CD14-positive monocyte (primary cell): ENCODE data around the gene PEX11G. TPM values are rescaled to one million over a fixed set of nuclear protein-coding genes. Genes with fewer than 3 reads are reported as not detected.
A peak's percentile ranks its signal among the peaks of the same experiment; 100 is the strongest.

Experiments
- DNase-seq, 3 donors: peaks; one replicate each; pipeline ENCODE4 v3.0.0-alpha.2; 2011 to 2022
- H2AFZ ChIP-seq: 2 replicates; pipeline ENCODE4 v1.6.0; 2012; ENCODE audit warnings: mild to moderate bottlenecking, low read depth, low read length, inconsistent platforms; ENCODE audit not compliant: insufficient read depth, poor library complexity, severe bottlenecking
- H3K27ac ChIP-seq, 2 donors: 1 replicate in 1 of 2; 2 replicates in 1 of 2; pipeline ENCODE4 v1.5.1; 2012 to 2013; ENCODE audit warnings: low read length in 2 of 2, control low read depth in 1 of 2, inconsistent platforms in 1 of 2, low read depth in 1 of 2, mild to moderate bottlenecking in 1 of 2
- H3K27me3 ChIP-seq, 2 donors: one replicate each; pipeline versions ENCODE4 v1.6.0 to v1.6.1; 2011 to 2013; ENCODE audit warnings: low read length in 2 of 2; ENCODE audit not compliant: control insufficient read depth in 2 of 2, insufficient read depth in 2 of 2
- H3K36me3 ChIP-seq, 2 donors: replicated peaks in 1 of 2; 1 replicate in 1 of 2; 2 replicates in 1 of 2; pipeline versions ENCODE4 v1.5.1 to v1.6.1; 2012 to 2013; ENCODE audit warnings: low read length in 2 of 2, control low read depth in 1 of 2, inconsistent platforms in 1 of 2, mild to moderate bottlenecking in 1 of 2; ENCODE audit not compliant: insufficient read depth in 2 of 2, control insufficient read depth in 1 of 2
- H3K4me1 ChIP-seq, 2 donors: 1 replicate in 1 of 2; 2 replicates in 1 of 2; pipeline versions ENCODE4 v1.5.1 to v1.6.1; 2012 to 2013; ENCODE audit warnings: low read length in 2 of 2, control low read depth in 1 of 2, inconsistent platforms in 1 of 2, mild to moderate bottlenecking in 1 of 2, moderate library complexity in 1 of 2; ENCODE audit not compliant: insufficient read depth in 2 of 2, control insufficient read depth in 1 of 2
- H3K4me2 ChIP-seq: replicated peaks from 2 replicates; pipeline ENCODE3; 2012; ENCODE audit warnings: low read length, moderate library complexity, mild to moderate bottlenecking; ENCODE audit not compliant: poor library complexity, severe bottlenecking; ENCODE audit errors: extremely low read depth
- H3K4me3 ChIP-seq, 3 experiments: fragments of 200-600 bp in 1 of 3; sonication (generic) in 1 of 3; replicated peaks in 1 of 3; 1 replicate in 2 of 3; 2 replicates in 1 of 3; pipeline ENCODE4 v1.5.1; 2011 to 2013; ENCODE audit warnings: low read length in 3 of 3, mild to moderate bottlenecking in 3 of 3, control low read depth in 2 of 3, low read depth in 2 of 3, inconsistent platforms in 1 of 3, moderate library complexity in 1 of 3
- H3K79me2 ChIP-seq: 2 replicates; pipeline ENCODE4 v1.6.0; 2012; ENCODE audit warnings: mild to moderate bottlenecking, control low read depth, inconsistent platforms, low read length, moderate library complexity; ENCODE audit not compliant: insufficient read depth
- H3K9ac ChIP-seq: 2 replicates; pipeline ENCODE4 v1.6.0; 2017; ENCODE audit warnings: low read length, mild to moderate bottlenecking; ENCODE audit not compliant: insufficient read depth, poor library complexity, severe bottlenecking
- H3K9me3 ChIP-seq, 2 donors: replicated peaks in 1 of 2; 1 replicate in 1 of 2; 2 replicates in 1 of 2; pipeline versions ENCODE4 v1.5.1 to v1.6.1; 2012 to 2013; ENCODE audit warnings: low read length in 2 of 2, control low read depth in 1 of 2; ENCODE audit not compliant: control insufficient read depth in 1 of 2, insufficient read depth in 1 of 2
- H4K20me1 ChIP-seq: 2 replicates; pipeline ENCODE4 v1.6.0; 2012; ENCODE audit warnings: mild to moderate bottlenecking, low read length, control low read depth, moderate library complexity; ENCODE audit not compliant: insufficient read depth
- H3K27ac Mint-ChIP-seq, 7 donors: one replicate each; pipeline ENCODE4 v1.8.0; 2020; ENCODE audit warnings: mild to moderate bottlenecking in 7 of 7, mixed read lengths in 7 of 7, moderate library complexity in 6 of 7, inconsistent platforms in 2 of 7
- H3K27me3 Mint-ChIP-seq, 3 donors: one replicate each; pipeline ENCODE4 v1.8.0; 2021 to 2022; ENCODE audit warnings: low read depth in 3 of 3, mild to moderate bottlenecking in 3 of 3, mixed read lengths in 3 of 3, moderate library complexity in 3 of 3, inconsistent platforms in 1 of 3
- H3K36me3 Mint-ChIP-seq, 2 donors: one replicate each; pipeline ENCODE4 v1.8.0; 2020; ENCODE audit warnings: mixed read lengths in 2 of 2, inconsistent platforms in 1 of 2, mild to moderate bottlenecking in 1 of 2
- H3K4me1 Mint-ChIP-seq: one replicate; pipeline ENCODE4 v1.8.0; 2020; ENCODE audit warnings: mild to moderate bottlenecking, mixed read lengths
- H3K4me3 Mint-ChIP-seq, 2 donors: one replicate each; pipeline ENCODE4 v1.8.0; 2020; ENCODE audit warnings: mild to moderate bottlenecking in 2 of 2, mixed read lengths in 2 of 2, moderate library complexity in 1 of 2
- H3K9me3 Mint-ChIP-seq, 7 donors: one replicate each; pipeline ENCODE4 v1.8.0; 2020 to 2022; ENCODE audit warnings: mixed read lengths in 7 of 7, mild to moderate bottlenecking in 6 of 7, moderate library complexity in 6 of 7, inconsistent platforms in 2 of 7
- CTCF ChIP-seq: fragments of 200-600 bp; IDR thresholded peaks from one replicate; pipeline ENCODE4 v1.8.0; 2022; ENCODE audit warnings: antibody characterized with exemption, mild to moderate bottlenecking
- WGBS: methylation state at CpG from one replicate; pipeline ENCODE4 v1.1.5; 2013; ENCODE audit warnings: missing lambda C conversion rate; ENCODE audit not compliant: insufficient coverage; 5-methylcytosine and 5-hydroxymethylcytosine counted together
- intact Hi-C, 2 donors: fragments of 100-400 bp; cut with micrococcal nuclease; formaldehyde crosslinking; loops; one replicate each; pipeline versions ENCODE4 v1.15.0 to v1.15.1; 2023
- polyA minus RNA-seq: library from RNA; depleted of rRNA, polyadenylated mRNA; stranded (reverse); fragments of >200 nt; gene quantifications from 2 replicates; pipeline ENCODE4 v1.2.3, GENCODE V29; 2012
- polyA plus RNA-seq, 3 donors: library from polyadenylated mRNA; depleted of rRNA in 1 of 3; unstranded in 2 of 3; stranded (reverse) in 1 of 3; fragments of 300-500 nt in 2 of 3; fragments of >200 nt in 1 of 3; fragmentation: Illumina TruSeq in 2 of 3; gene quantifications; 1 replicate in 2 of 3; 2 replicates in 1 of 3; pipeline ENCODE4 v1.2.3, GENCODE V29; 2012 to 2021
- total RNA-seq, 12 experiments: library from RNA in 1 of 12; stranded (reverse) in 1 of 12; fragments of 120-200 nt in 1 of 12; gene quantifications; one replicate each; pipeline ENCODE4 v1.2.4 and lab custom pipeline; 2013 to 2026; ENCODE audit warnings: mixed read lengths in 6 of 12, inconsistent platforms in 1 of 12

The PEX11G gene
- total RNA-seq (2013): 0.73 TPM
- polyA plus RNA-seq (1 to 10 TPM in 2 of 3 donors, under 1 TPM in 1; 0.77 to 3.0 (median 1.4) TPM), polyA minus RNA-seq (0.55 and 0.64 TPM in 2 replicates), total RNA-seq (lab: John Stamatoyannopoulos, UW) (0.35 to 4.7 (median 2.1) reads per million in 11 experiments)

GRCh38 chr19:7488736-7489353 is at the start of gene PEX11G:
Gene PEX11G (minus strand): TSS chr19:7489035. CDS start chr19:7489010, 25 bp downstream.
- H3K27me3 Mint-ChIP-seq: peaks cover 3 to 12% (median 3%) of the 10 kb centered on the region in 3 donors
- WGBS: under 1% methylated on average over 40 of the region's 49 CpGs

More at GRCh38 chr19:7488736-7489353, at the start of gene PEX11G:
- peak within 1 kb of the TSS; percentile 76 for H2AFZ ChIP-seq
- peak within 1 kb of the TSS; percentile 35 to 71 (median 51) for H3K4me3 ChIP-seq
- peaks cover 38 to 50% of the 10 kb centered on the region in 2 donors for H3K4me1 ChIP-seq
- peak; percentile 88 to 89 (median 89) for DNase-seq
- intact Hi-C loops: no loop called here
- Mint-ChIP-seq H3K4me3 (peak within 1 kb of the TSS; percentile 57 to 83), H3K9me3 (peaks cover 0 to 5% (median 0%) of the 10 kb centered on the region in 7 donors), H3K27ac (peak within 1 kb of the TSS; percentile 82 to 96 (median 93)), H3K4me1 (peaks cover 37% of the 10 kb centered on the region), H3K36me3 (no peaks in the 10 kb centered on the region)
- no peak for TF ChIP-seq CTCF
- H3K27me3 ChIP-seq: no peaks in the 10 kb centered on the region
- no peaks in the 10 kb centered on the region for H3K79me2 ChIP-seq
- no peaks in the 10 kb centered on the region for H4K20me1 ChIP-seq
- no peaks in the 10 kb centered on the region for H3K9me3 ChIP-seq
- H3K4me2 ChIP-seq: peak within 1 kb of the TSS; percentile 76
- peak within 1 kb of the TSS; percentile 70 for H3K9ac ChIP-seq
- H3K36me3 ChIP-seq: no peaks in the 10 kb centered on the region
- H3K27ac ChIP-seq: peak within 1 kb of the TSS; percentile 51 to 84
